Fibroblast of skin of left quadriceps (primary cell): ENCODE results near the gene ABLIM2.

Source experiments
- DNase-seq, 2 experiments: peaks; one replicate each; pipeline ENCODE4 v3.0.0-alpha.2; 2013; ENCODE audit warnings: low read depth in 2 of 2

The ABLIM2 gene

DNA sequence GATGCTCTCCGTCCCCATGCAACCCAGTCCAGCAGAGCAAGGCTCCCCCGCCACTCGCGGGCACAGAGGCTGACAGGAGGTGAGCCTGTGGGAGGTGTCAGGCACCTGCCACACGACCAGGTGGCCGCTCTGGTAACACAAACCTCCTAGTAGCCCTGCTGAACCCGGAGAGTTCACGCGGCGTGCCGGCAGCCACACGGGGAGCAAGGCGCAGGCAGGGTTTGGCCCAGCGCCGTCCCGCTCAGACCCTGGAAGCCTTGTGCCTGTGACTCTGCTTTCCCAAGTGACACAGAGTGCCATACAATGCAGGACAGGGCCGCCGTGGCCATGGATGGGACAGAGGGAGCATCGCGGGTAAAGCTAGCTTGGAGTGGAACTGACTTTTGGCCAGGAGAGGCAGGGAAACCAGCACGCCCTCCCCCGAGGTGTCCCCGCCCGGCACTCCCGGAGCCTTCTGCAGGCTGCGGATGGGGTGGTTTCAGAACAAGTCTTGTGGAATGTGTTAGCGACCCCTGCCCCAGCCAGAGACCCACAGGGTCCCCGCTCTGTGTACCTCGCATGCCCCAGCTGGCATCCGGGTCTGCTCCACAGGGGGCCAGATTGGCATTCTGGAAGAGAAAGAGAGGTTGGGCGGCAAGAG, 174.2 kb downstream of the ABLIM2 start:
- DNase-seq = no peak

DNA sequence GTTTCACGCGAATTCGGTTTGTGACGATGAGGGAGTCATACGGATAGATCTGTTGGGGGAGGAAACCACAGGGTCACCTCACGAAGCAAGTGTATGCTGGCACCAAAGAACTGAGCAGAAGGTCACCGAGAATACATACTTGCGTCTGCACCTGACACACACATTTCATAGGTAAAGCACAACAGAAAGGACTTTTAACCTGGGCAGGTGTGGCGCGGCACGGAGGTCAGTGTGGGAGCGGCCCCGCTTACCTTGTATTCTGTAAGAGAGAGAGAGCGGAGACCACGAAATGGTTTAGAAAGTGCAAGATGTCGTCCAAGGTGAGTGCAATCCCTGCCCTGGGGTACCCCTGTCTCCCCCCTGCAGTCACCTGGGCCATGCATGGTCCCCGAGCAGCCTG, 175.3 kb downstream of the ABLIM2 start:
- no peak for DNase-seq

DNA sequence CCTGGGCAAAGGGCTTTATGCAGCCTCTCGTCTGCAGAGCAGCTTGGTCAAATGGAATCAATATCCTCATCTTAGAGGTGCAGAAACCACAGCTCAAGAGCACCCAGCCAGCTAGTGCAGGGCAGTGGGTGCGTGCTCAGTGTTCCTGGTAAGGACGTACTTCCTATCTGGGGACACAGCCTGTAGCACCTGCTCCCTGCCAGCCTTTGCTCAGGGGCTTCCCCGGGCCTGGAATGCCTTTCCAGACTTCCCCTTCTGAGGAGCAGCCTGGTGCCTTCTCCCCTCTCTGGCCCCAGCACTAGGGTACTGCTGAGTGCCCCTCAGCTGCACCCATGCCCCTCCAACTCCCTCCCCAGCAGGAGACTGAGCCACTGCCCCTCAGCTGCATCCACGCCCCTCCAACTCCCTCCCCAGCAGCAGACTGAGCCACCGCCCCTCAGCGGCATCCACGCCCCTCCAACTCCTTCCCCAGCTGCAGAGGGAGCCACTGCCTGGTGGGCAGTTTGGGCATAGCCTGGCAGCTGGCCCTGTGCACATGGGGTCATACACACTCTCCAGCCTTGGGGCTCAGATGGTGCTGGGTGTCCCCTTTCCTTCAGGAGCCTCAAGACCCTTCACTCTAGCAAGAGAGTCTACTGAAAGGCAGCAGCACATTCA, 176.7 kb downstream of the ABLIM2 start:
- DNase-seq = no peak

DNA sequence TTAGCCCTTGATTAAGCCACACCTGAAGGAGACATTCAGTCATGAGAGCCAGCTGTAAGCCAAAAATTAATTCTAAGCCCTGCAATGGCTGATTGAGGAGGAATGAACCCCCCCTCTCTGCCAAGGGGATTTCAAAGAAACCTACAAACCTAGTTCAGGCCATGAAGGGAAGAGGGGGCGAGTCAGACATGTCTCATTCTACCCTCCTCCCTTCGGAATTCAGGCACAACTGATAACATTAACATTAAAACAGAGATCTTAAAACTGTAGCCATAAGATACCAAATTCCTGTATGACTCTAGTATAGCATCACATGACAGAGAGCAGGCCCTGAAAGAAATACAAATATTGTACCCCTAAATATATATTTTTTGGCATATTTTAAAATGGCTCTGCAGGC, 178.6 kb downstream of the ABLIM2 start:
- DNase-seq = no peak

GRCh38 chr4:7979652-7979968, 179.0 kb downstream of the ABLIM2 start:
- DNase-seq = no peak

DNA sequence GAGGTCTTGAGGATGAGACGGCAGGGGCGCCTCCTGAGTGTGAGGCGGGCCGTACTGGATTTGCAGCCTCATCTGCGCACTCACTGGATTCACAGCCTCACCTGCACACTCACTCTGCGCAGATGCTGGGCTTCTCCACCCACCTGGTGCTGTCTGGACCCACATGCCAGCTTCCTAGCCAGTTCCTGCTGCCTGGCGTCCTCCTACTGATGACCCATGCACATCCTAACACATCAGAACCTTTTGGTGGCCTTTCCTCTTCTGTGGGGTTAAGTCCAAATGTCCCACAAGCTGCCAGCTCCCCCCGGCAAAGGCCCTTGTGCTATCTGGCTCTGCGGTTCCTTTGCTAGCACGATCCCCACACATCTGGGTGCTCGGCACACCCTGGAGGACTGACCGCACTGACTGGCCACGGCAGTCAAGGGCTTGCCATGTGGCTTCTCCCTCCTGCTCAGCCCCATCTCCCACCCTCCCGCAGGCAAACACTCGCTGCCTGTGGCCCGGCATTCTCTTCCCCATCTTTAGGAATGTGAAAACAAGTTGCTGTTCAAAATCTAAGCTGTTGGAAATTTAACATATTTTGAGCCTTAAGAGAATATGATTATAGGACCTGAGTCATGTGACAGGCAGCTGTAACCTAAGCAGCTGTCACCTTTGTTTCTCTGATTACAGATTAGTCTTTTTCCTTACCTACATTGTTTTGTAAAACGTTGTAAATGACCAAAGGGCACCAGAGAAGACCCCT, 179.5 kb downstream of the ABLIM2 start:
- no peak for DNase-seq

- no peak for DNase-seq
Observed at GRCh38 chr4:7978489-7978888, 180.1 kb downstream of the ABLIM2 start.

DNA sequence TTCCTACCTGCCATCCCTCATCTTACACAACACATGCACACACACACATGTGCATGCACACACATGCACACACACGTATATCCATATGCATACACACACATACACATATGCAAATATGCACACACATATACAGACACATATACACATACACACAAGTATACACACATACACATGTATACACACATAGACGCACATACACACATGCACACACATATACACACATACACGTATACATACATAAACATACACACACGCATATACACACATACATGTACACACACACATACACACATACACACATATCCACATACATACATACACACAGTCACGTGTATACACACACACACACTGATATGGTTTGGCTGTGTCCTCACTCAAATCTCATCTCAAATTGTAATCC, 182.0 kb downstream of the ABLIM2 start:
- no peak for DNase-seq

GRCh38 chr4:7976025-7976424, 182.6 kb downstream of the ABLIM2 start:
- DNase-seq = no peak

DNA sequence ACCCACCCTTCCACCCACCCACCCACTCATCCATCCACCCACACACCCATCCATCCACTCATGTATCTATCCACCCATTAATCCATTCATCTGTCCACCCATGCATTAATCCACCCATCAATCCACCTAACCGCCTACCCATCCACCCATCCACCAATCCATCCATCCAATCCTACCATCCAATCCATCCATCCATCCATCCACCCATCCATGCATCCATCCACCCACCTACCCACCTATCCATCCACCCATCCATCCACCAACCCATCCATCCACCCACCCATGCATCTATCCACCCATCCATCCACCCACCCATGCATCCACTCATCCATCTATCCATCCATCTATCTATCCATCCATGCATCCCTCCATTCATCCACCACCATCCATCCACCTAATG, 184.2 kb downstream of the ABLIM2 start:
- DNase-seq = no peak

GRCh38 chr4:7973545-7973981, 185.1 kb downstream of the ABLIM2 start:
- no peak for DNase-seq

DNA sequence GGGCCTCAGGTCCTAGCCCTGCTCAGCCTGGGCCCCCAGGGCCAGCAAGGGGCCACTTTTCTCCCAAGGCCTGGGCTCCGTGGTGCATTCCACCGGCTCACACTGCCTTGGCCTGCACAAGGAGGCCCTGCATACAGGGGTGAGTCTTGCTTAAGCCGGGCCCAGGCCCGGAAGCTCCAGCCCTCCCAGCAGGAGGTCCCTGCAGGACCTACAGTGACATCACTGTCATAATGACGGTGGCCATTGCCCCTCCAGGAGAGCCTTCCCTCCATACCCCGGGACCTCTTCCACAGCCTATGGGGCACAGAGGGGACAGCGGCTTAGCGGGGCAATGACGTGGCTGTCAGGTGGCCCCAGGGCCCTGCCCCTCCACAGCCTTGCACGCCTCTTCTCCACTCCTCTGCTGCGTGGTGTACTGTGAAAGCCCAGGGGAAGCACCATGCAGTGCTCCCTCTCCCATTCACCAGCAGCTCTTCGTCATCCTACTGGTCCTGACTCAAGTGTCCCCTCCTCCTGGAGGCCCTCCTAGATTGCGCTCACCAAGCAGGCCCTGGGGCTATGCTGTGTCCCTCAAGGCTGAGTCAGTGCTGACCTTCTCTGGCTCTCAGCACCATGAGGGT, 186.6 kb downstream of the ABLIM2 start:
- no peak for DNase-seq

DNA sequence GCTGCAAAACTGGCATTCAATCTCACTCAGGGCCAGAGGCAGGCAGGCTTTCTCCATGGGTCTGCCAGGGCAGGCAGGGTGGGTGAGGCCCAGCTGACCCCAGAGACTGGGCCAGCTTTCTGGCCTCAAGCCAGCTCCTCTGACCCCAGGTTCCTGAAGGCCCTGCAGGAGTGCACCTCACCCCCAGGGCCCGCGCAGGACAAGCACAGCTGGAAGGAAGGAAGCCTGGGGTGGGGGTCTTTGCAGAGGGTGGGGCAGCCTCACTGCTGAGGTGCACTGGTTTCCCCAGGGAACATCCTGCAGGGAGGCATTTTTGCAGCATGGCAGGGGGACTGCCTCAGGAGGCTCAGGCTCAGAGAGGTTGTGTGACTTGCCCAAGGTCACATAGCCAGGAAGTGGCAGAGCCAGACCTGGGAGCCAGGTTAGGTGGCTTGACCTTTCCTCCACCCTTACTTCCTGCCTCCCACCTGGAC, 187.4 kb downstream of the ABLIM2 start:
- no peak for DNase-seq

DNA sequence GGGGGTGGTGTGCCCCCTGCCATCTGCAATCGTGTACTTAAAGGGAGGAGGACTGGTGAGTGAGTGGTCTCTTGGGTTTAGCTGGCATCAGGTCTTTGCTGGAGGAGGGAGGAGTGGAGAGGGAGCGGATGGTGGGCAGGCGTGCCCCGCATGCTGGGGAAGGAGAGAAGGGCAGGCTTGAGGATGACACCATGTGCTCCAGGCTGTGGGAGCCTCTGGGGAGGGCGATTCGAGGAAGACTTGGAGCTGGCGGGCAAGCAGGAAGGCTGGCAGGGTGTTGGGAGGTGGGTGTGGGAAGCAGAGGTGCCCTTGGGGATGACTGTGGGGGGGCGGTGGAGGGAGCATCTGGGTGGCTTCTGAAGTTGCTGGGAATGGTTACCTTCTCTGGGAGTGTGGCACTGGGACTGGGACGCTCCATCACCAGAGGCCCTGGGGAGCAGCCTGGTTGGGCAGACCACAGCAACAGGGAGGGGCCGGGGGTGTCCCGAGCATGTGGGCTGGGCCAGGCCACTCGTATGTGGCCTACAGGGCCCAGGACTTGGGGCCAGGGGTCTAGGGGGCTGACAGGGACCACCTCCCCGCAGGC, 188.2 kb downstream of the ABLIM2 start:
- DNase-seq = no peak

DNA sequence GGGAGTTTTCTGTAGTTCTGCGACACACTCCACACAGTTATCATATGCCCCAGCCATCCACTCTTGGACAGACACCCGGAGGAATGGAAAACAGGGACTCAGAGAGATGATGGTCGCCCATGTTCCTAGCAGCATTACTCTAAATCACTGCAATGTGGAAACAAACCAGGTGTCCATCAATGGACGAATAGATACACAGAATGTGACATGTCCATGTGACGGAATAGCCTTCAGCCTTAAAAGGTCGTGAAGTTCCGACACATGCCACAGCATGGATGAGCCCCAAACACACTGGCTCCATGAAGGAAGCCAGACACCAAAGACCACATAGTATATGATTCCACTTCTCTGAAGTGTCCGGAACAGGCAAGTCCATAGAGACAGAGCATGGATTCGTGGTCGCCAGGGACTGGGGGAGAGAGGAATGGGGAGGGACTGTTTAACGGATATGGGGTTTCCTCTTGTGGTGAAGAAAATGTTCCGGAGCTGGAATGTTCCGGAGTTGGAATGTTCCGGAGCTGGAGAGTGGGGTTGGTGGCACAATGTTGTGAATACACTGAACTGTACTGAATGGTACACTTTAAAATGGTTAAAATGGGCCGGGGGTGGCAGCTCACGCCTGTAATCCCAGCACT, 190.2 kb downstream of the ABLIM2 start:
- no peak for DNase-seq

DNA sequence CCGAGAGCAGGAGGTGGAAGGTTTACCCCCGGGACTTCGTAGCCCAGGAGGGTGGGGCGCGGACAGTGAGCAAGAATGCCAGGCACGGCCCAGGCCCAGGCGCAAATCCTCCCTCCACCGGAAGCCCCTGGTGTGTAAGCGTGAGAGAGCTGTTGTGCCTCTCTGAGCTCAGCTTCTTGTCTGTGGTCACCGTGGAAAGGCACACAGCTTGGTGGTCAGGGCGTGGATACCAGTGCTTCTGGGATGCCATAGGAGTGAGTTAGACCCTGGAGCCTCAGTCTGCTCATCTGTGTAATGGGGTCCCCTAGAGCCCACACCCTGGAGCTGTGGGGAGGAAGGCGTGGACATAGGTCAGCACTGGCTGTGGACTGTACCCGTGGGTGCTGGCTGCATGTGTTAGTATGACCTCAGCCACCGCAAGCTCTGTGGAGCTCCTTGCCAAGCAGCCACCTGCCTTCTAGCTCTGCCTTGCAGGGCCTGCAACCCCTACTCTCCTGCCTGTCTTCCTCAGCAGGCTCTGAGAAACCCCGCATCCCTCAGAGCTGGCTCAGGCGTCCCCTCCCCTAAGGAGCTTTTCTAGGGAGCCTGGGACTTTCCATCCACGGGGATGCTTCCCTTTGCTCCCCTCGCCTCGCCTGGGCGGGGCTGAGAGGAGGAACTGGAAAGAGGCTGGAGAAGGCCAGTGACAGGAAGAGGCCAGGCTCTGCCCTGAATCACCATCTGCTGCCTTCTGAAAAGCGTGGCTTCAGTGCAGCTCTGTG, 190.9 kb downstream of the ABLIM2 start:
- DNase-seq = no peak

DNA sequence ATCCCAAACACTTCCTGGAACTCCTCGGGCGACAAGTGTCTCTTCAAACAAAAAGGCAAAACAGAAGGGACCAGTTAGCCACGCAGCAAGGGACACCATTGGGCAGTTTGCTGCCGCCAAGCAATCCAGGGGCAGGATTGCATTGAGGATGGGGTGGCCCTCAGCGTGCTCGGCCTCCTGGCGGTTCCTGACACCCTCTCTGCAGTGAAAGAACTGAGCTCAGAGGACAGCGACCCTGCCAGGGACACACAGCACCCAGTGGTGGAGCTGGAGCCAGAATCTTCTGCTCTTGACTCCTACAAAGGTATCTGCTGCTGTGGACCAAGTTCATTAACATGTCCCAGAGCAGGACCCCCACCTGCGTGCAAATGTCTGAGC, 191.6 kb downstream of the ABLIM2 start:
- DNase-seq = no peak

DNA sequence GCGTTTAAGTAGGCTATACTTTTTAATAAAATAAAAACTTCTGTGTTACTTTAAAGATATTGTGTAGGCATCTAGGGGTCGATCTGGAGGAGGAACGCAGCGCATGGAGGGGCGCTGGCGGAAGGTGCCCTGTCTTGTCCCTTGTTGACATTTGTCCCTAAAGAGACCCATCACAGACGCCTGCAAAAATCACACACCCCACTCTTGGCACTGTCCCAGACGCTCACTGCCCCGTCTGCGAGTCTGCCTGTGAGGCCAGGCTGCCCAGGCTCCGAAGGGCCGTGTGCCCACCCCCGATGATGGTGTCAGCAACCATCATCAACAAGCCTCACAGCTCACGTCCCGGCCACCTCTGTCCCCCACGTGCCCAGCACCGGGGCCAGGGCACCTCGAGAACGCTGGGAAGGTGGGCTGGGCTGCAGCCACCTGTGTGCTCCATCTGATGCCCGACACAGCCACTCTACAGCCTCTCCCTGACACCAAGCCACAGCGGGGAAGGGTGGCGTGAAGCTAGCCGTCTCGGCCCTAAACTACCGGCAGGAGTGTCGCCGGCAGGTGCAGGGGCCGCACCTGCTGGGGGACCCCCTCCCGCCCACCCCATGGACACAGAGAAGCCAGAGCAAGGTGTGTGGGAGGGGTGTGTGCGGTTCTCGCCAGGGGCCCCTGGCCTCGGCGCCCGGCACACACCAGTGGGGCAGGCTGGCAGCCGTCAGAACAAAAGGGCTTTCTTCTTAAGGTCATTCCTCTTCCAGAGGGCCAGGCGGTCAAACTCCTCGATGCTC, 192.1 kb downstream of the ABLIM2 start:
- DNase-seq = no peak

GRCh38 chr4:7964890-7965662, 193.5 kb downstream of the ABLIM2 start:
- peak in 1 of 2 experiments; percentile 45 for DNase-seq
